Forelimb muscle (tissue), 1 donor: ENCODE data around the gene SLC25A40. TPM values are rescaled to one million over a fixed set of nuclear protein-coding genes. Genes with fewer than 3 reads are reported as not detected.

Source experiments
- polyA plus RNA-seq: library from polyadenylated mRNA; unstranded; fragments of 120-200 nt; gene quantifications from one replicate; pipeline ENCODE4 v1.2.1, GENCODE V29; 2013; ENCODE audit not compliant: insufficient read length

Gene SLC25A40
- polyA plus RNA-seq, 1 donor: 12.1 TPM

Other genes starting within 250 kb of the SLC25A40 start
- 0.13 TPM for gene RUNDC3B, start 248.0 kb downstream of the SLC25A40 start, polyA plus RNA-seq
- gene DBF4, start 133 bp upstream of the SLC25A40 start, polyA plus RNA-seq: 10.2 TPM
- gene ADAM22, start 57.9 kb upstream of the SLC25A40 start, polyA plus RNA-seq: 9.1 TPM